B cell (primary cell): ENCODE data around the gene CANT1. TPM values are rescaled to one million over a fixed set of nuclear protein-coding genes. Genes with fewer than 3 reads are reported as not detected.

ENCODE experiments used
- ATAC-seq: fragments of 200-7000 bp; cut with Tn5 transposase; one replicate; pipeline ENCODE4 v1.10.0; 2021; ENCODE audit warnings: low read depth, mild to moderate bottlenecking, moderate number of reproducible peaks, moderate library complexity
- CTCF ChIA-PET: fragments of 350-600 bp; sonication (Branson Sonifier 250); formaldehyde crosslinking; loops from one replicate; lab custom pipeline; 2021; ENCODE audit warnings: antibody characterized with exemption, inconsistent platforms; lab: Charles Lee
- POLR2A ChIA-PET: fragments of 350-600 bp; sonication (Branson Sonifier 250); formaldehyde crosslinking; loops from one replicate; lab custom pipeline; 2021; ENCODE audit warnings: antibody characterized with exemption; lab: Charles Lee
- DNase-seq: peaks from one replicate; pipeline ENCODE4 v3.0.0; 2013
- H2AFZ ChIP-seq: 2 replicates; pipeline ENCODE4 v1.6.1; 2012; ENCODE audit warnings: mild to moderate bottlenecking, low read depth, low read length; ENCODE audit not compliant: insufficient read depth, poor library complexity, severe bottlenecking
- H3K27ac ChIP-seq, 2 donors: 1 replicate in 1 of 2; 2 replicates in 1 of 2; pipeline ENCODE4 v1.5.1; 2012 to 2013; ENCODE audit warnings: low read length in 2 of 2, mild to moderate bottlenecking in 2 of 2, moderate library complexity in 1 of 2
- H3K27me3 ChIP-seq, 4 experiments: fragments of 200-600 bp in 1 of 4; sonication (generic) in 1 of 4; replicated peaks in 1 of 4; 1 replicate in 2 of 4; 2 replicates in 2 of 4; pipeline versions ENCODE4 v1.6.1 to v1.7.0; 2013 to 2016; ENCODE audit warnings: low read length in 3 of 4, mild to moderate bottlenecking in 2 of 4, mixed read lengths in 1 of 4, moderate library complexity in 1 of 4; ENCODE audit not compliant: insufficient read depth in 4 of 4, control insufficient read depth in 3 of 4; ENCODE audit errors: control extremely low read depth in 1 of 4
- H3K36me3 ChIP-seq, 2 experiments: replicated peaks in 1 of 2; 1 replicate in 1 of 2; 2 replicates in 1 of 2; pipeline versions ENCODE4 v1.6.1 to v1.7.1; 2013; ENCODE audit warnings: low read length in 1 of 2; ENCODE audit not compliant: insufficient read depth in 2 of 2, control insufficient read depth in 1 of 2; ENCODE audit errors: control extremely low read depth in 1 of 2, extremely low read depth in 1 of 2
- H3K4me1 ChIP-seq, 2 donors: fragments of 200-600 bp in 1 of 2; sonication (generic) in 1 of 2; 1 replicate in 1 of 2; 2 replicates in 1 of 2; pipeline versions ENCODE4 v1.5.1 to v1.6.1; 2013 to 2017; ENCODE audit warnings: low read length in 2 of 2; ENCODE audit not compliant: control insufficient read depth in 2 of 2, insufficient read depth in 2 of 2
- H3K4me2 ChIP-seq: replicated peaks from 2 replicates; pipeline ENCODE3; 2012; ENCODE audit warnings: mild to moderate bottlenecking, low read depth, low read length; ENCODE audit not compliant: poor library complexity, severe bottlenecking
- H3K4me3 ChIP-seq, 5 experiments: fragments of 200-600 bp in 1 of 5; sonication (generic) in 1 of 5; 1 replicate in 3 of 5; 2 replicates in 2 of 5; pipeline versions ENCODE4 v1.5.1 to v1.7.0; 2011 to 2016; ENCODE audit warnings: low read length in 4 of 5, mild to moderate bottlenecking in 4 of 5, low read depth in 2 of 5, control low read depth in 1 of 5, moderate library complexity in 1 of 5; ENCODE audit not compliant: insufficient read depth in 1 of 5; ENCODE audit errors: control extremely low read depth in 1 of 5, extremely low read depth in 1 of 5
- H3K79me2 ChIP-seq: fragments of 200-600 bp; sonication (generic); one replicate; pipeline ENCODE4 v1.6.0; 2016; ENCODE audit warnings: low read length; ENCODE audit not compliant: control insufficient read depth, insufficient read depth
- H3K9ac ChIP-seq: fragments of 200-600 bp; sonication (generic); 2 replicates; pipeline ENCODE4 v1.6.1; 2017; ENCODE audit warnings: mild to moderate bottlenecking, low read length, moderate library complexity
- H3K9me3 ChIP-seq, 3 donors: one replicate each; pipeline versions ENCODE4 v1.6.1 to v1.7.1; 2013; ENCODE audit warnings: low read length in 2 of 3; ENCODE audit not compliant: control insufficient read depth in 2 of 3, insufficient read depth in 1 of 3; ENCODE audit errors: control extremely low read depth in 1 of 3
- H4K20me1 ChIP-seq: 2 replicates; pipeline ENCODE4 v1.6.0; 2012; ENCODE audit warnings: mild to moderate bottlenecking, low read length; ENCODE audit not compliant: insufficient read depth, control insufficient read depth, poor library complexity, severe bottlenecking
- H3K27ac Mint-ChIP-seq: one replicate; pipeline ENCODE4 v1.8.0; 2021; ENCODE audit warnings: mixed read lengths
- H3K27me3 Mint-ChIP-seq: one replicate; pipeline ENCODE4 v1.8.0; 2021; ENCODE audit warnings: mixed read lengths
- H3K4me1 Mint-ChIP-seq: one replicate; pipeline ENCODE4 v1.8.0; 2021; ENCODE audit warnings: mixed read lengths
- H3K4me3 Mint-ChIP-seq: one replicate; pipeline ENCODE4 v1.8.0; 2021; ENCODE audit warnings: mixed read lengths
- H3K9me3 Mint-ChIP-seq: one replicate; pipeline ENCODE4 v1.8.0; 2022; ENCODE audit warnings: mixed read lengths; ENCODE audit not compliant: insufficient read depth
- CTCF ChIP-seq: fragments of 200-600 bp; IDR thresholded peaks from one replicate; pipeline ENCODE4 v1.8.0; 2022; ENCODE audit warnings: antibody characterized with exemption, mild to moderate bottlenecking
- EZH2 ChIP-seq: IDR thresholded peaks from 2 replicates; pipeline ENCODE4 v1.6.1; 2012; ENCODE audit warnings: borderline replicate concordance, low read depth, mild to moderate bottlenecking, moderate library complexity, low read length; ENCODE audit not compliant: insufficient read depth, poor library complexity, severe bottlenecking
- WGBS: methylation state at CpG from one replicate; pipeline ENCODE4 v1.1.5; 2013; ENCODE audit warnings: missing lambda C conversion rate; ENCODE audit not compliant: insufficient coverage; 5-methylcytosine and 5-hydroxymethylcytosine counted together
- intact Hi-C: fragments of 100-400 bp; cut with micrococcal nuclease; formaldehyde crosslinking; loops from one replicate; pipeline ENCODE4 v1.10.0; 2022
- polyA plus RNA-seq: library from polyadenylated mRNA; depleted of rRNA; stranded (reverse); fragments of >200 nt; gene quantifications from 2 replicates; pipeline ENCODE4 v1.2.3, GENCODE V29; 2012
- total RNA-seq, 2 donors: library from RNA; stranded (reverse); fragments of 120-200 nt in 1 of 2; gene quantifications; 1 replicate in 1 of 2; 2 replicates in 1 of 2; pipeline versions ENCODE4 v1.2.3 to v1.2.4, GENCODE V29; 2013 to 2022

The CANT1 gene
- total and polyA plus RNA-seq, 2 donors (not counting 1 experiment from before 2014, with no cell fraction given), result 17.3 to 44.2 TPM

GRCh38 chr17:79046197-79046915 lies 36.8 kb upstream of the CANT1 start:
- Mint-ChIP-seq H3K4me1 (peaks cover 1% of the 10 kb centered on the region), H3K27ac (no peak overlapping the region), H3K4me3 (no peak overlapping the region), H3K27me3 (peaks cover 29% of the 10 kb centered on the region), H3K9me3 (no peaks in the 10 kb centered on the region)
- Histone ChIP-seq H3K79me2 (no peaks in the 10 kb centered on the region), H4K20me1 (no peaks in the 10 kb centered on the region), H3K27ac (no peak overlapping the region), H3K4me2 (no peak overlapping the region), H2AFZ (no peak overlapping the region), H3K27me3 (peaks cover 0 to 19% (median 0%) of the 10 kb centered on the region in 4 experiments), H3K36me3 (no peaks in the 10 kb centered on the region), H3K9me3 (peaks cover 0 to 6% (median 0%) of the 10 kb centered on the region in 3 donors), H3K9ac (no peak overlapping the region), H3K4me1 (no peaks in the 10 kb centered on the region), H3K4me3 (no peak overlapping the region)
- WGBS, result 82% methylated on average over 25 of the region's 25 CpGs
- ATAC-seq (no peak), DNase-seq (no peak)
- ChIA-PET POLR2A (no interaction called here), CTCF (interaction anchor here (0.7 to 2.4 kb wide), 10 partner anchors 11 to 355 kb away, joined by 3 to 24 read pairs (median 6); no protein-coding TSS in a partner anchor)
- intact Hi-C loops, result loop anchor here (1.0 to 10.0 kb wide), 3 partner anchors 36 to 345 kb away; no protein-coding TSS in a partner anchor
- peak; percentile 63 for TF ChIP-seq CTCF
- TF ChIP-seq EZH2, result no peak

GRCh38 chr17:79045842-79046196 lies 36.3 kb upstream of the CANT1 start:
- DNase-seq, result peak; percentile 71
- Histone ChIP-seq H3K27ac (no peak overlapping the region), H3K4me1 (no peaks in the 10 kb centered on the region), H3K27me3 (peaks cover 0 to 19% (median 0%) of the 10 kb centered on the region in 4 experiments), H2AFZ (no peak overlapping the region), H3K9me3 (peaks cover 0 to 6% (median 0%) of the 10 kb centered on the region in 3 donors), H3K4me2 (no peak overlapping the region), H4K20me1 (no peaks in the 10 kb centered on the region), H3K36me3 (no peaks in the 10 kb centered on the region), H3K79me2 (no peaks in the 10 kb centered on the region), H3K9ac (no peak overlapping the region), H3K4me3 (no peak overlapping the region)
- POLR2A ChIA-PET, result no interaction called here
- Mint-ChIP-seq H3K27ac (no peak overlapping the region), H3K4me3 (no peak overlapping the region), H3K27me3 (peaks cover 24% of the 10 kb centered on the region), H3K4me1 (peaks cover 1% of the 10 kb centered on the region), H3K9me3 (no peaks in the 10 kb centered on the region)
- intact Hi-C loops, result loop anchor here (1.0 to 10.0 kb wide), 3 partner anchors 36 to 345 kb away; no protein-coding TSS in a partner anchor
- peak; percentile 82 for ATAC-seq
- CTCF ChIA-PET, result interaction anchor here (0.7 to 2.4 kb wide), 13 partner anchors 10 to 355 kb away, joined by 3 to 24 read pairs (median 5); no protein-coding TSS in a partner anchor
- TF ChIP-seq CTCF (peak; percentile 88), EZH2 (no peak)
- WGBS, result 1% methylated on average over 11 of the region's 11 CpGs
